Osteocyte (in vitro differentiated cells): Measurements from ENCODE around the gene PRRG2. TPM values are rescaled to one million over a fixed set of nuclear protein-coding genes. Genes with fewer than 3 reads are reported as not detected.

ENCODE experiments used
- DNase-seq: peaks from one replicate; pipeline ENCODE4 v3.0.0; 2021; ENCODE audit warnings: mixed read lengths; ENCODE audit not compliant: unreplicated experiment; ENCODE audit errors: extremely low spot score
- H3K27ac Mint-ChIP-seq: one replicate; pipeline ENCODE4 v1.8.0; 2021; ENCODE audit warnings: mild to moderate bottlenecking, mixed read lengths; ENCODE audit not compliant: unreplicated experiment
- H3K27me3 Mint-ChIP-seq: one replicate; pipeline ENCODE4 v1.8.0; 2021; ENCODE audit warnings: mixed read lengths; ENCODE audit not compliant: unreplicated experiment
- H3K36me3 Mint-ChIP-seq: one replicate; pipeline ENCODE4 v1.8.0; 2021; ENCODE audit warnings: mixed read lengths; ENCODE audit not compliant: unreplicated experiment
- H3K4me1 Mint-ChIP-seq: one replicate; pipeline ENCODE4 v1.8.0; 2021; ENCODE audit warnings: mixed read lengths; ENCODE audit not compliant: unreplicated experiment
- H3K4me3 Mint-ChIP-seq: one replicate; pipeline ENCODE4 v1.8.0; 2021; ENCODE audit warnings: mild to moderate bottlenecking, moderate library complexity, mixed read lengths; ENCODE audit not compliant: unreplicated experiment
- H3K9me3 Mint-ChIP-seq: one replicate; pipeline ENCODE4 v1.8.0; 2021; ENCODE audit warnings: mixed read lengths; ENCODE audit not compliant: unreplicated experiment
- CTCF ChIP-seq: fragments of 200-600 bp; sonication (generic); IDR thresholded peaks from 2 replicates; pipeline ENCODE4 v1.5.0; 2021; ENCODE audit warnings: antibody characterized with exemption, mild to moderate bottlenecking, moderate library complexity
- total RNA-seq: library from RNA; stranded (reverse); gene quantifications from 2 replicates; pipeline ENCODE4 v1.2.1, GENCODE V29; 2021

PRRG2 gene
- total RNA-seq, 1 donor from 2014 or later: 0.32 TPM

GRCh38 chr19:49588365-49589122 is 7.4 kb downstream of the PRRG2 start:
- Mint-ChIP-seq H3K4me3 (no peak overlapping the region), H3K27ac (no peak overlapping the region), H3K9me3 (no peaks in the 10 kb centered on the region), H3K4me1 (peaks cover 13% of the 10 kb centered on the region), H3K27me3 (no peaks in the 10 kb centered on the region), H3K36me3 (no peaks in the 10 kb centered on the region)
- no peak for TF ChIP-seq CTCF
- no peak for DNase-seq

- peaks cover 19% of the 10 kb centered on the region for H3K4me1 Mint-ChIP-seq
- no peak for DNase-seq
- H3K9me3 Mint-ChIP-seq: no peaks in the 10 kb centered on the region
- H3K27ac Mint-ChIP-seq: no peak overlapping the region
- no peak for TF ChIP-seq CTCF
- peaks cover 4% of the 10 kb centered on the region for H3K36me3 Mint-ChIP-seq
- no peak overlapping the region for H3K4me3 Mint-ChIP-seq
- H3K27me3 Mint-ChIP-seq: no peaks in the 10 kb centered on the region
Measured at GRCh38 chr19:49589502-49589905, 8.4 kb downstream of the PRRG2 start.

GRCh38 chr19:49590071-49590970 is 9.2 kb downstream of the PRRG2 start:
- Mint-ChIP-seq H3K36me3 (peaks cover 4% of the 10 kb centered on the region), H3K27ac (peak overlapping the region; percentile 88), H3K9me3 (no peaks in the 10 kb centered on the region), H3K4me1 (peaks cover 19% of the 10 kb centered on the region), H3K4me3 (peak overlapping the region; percentile 80), H3K27me3 (no peaks in the 10 kb centered on the region)
- no peak for TF ChIP-seq CTCF
- peak; percentile 96 for DNase-seq

- Mint-ChIP-seq H3K4me3 (peak within 1 kb of the TSS; percentile 80), H3K4me1 (peaks cover 19% of the 10 kb centered on the region), H3K27ac (peak within 1 kb of the TSS; percentile 88), H3K9me3 (no peaks in the 10 kb centered on the region), H3K27me3 (no peaks in the 10 kb centered on the region), H3K36me3 (peaks cover 4% of the 10 kb centered on the region)
- DNase-seq: no peak
- no peak for TF ChIP-seq CTCF
Measured at GRCh38 chr19:49590971-49591730, 10.0 kb downstream of the PRRG2 start, which contains the start of gene PRR12. PRR12 (plus strand) TSS chr19:49591182; CDS start chr19:49591655, 473 bp downstream.
